Loucy (cell line): ENCODE results near the gene TRIM47.

Experiments used
- H2AFZ ChIP-seq: fragments of 200-600 bp; sonication (generic); 2 replicates; pipeline ENCODE4 v1.6.0; 2016; ENCODE audit warnings: antibody characterized with exemption, mild to moderate bottlenecking, low read length, moderate library complexity
- H3F3A ChIP-seq: fragments of 200-600 bp; 2 replicates; pipeline ENCODE4 v1.6.0; 2016; ENCODE audit warnings: antibody characterized with exemption, low read depth, mild to moderate bottlenecking
- H3K27me3 ChIP-seq: fragments of 200-600 bp; sonication (generic); 2 replicates; pipeline ENCODE4 v1.6.1; 2014; ENCODE audit warnings: low read length, mild to moderate bottlenecking; ENCODE audit not compliant: insufficient read depth, poor library complexity, severe bottlenecking
- H3K36me3 ChIP-seq: fragments of 200-600 bp; sonication (generic); 2 replicates; pipeline ENCODE4 v1.6.1; 2016; ENCODE audit warnings: low read length; ENCODE audit not compliant: insufficient read depth
- H3K4me1 ChIP-seq: fragments of 200-600 bp; sonication (generic); 2 replicates; pipeline ENCODE4 v1.5.1; 2014; ENCODE audit warnings: low read length, mild to moderate bottlenecking; ENCODE audit not compliant: insufficient read depth, poor library complexity, severe bottlenecking
- H3K4me2 ChIP-seq: fragments of 200-600 bp; sonication (generic); 2 replicates; pipeline ENCODE4 v1.6.0; 2014; ENCODE audit warnings: antibody characterized with exemption, low read length, low read depth, mild to moderate bottlenecking; ENCODE audit not compliant: poor library complexity, severe bottlenecking
- H3K4me3 ChIP-seq: fragments of 200-600 bp; sonication (generic); 2 replicates; pipeline ENCODE4 v1.5.1; 2014; ENCODE audit warnings: low read length, mild to moderate bottlenecking, mixed read lengths; ENCODE audit not compliant: poor library complexity, severe bottlenecking
- H3K79me2 ChIP-seq: fragments of 200-600 bp; sonication (generic); 2 replicates; pipeline ENCODE4 v1.6.1; 2014; ENCODE audit warnings: low read length; ENCODE audit not compliant: insufficient read depth
- H3K9ac ChIP-seq: fragments of 200-600 bp; sonication (generic); 2 replicates; pipeline ENCODE4 v1.6.0; 2014; ENCODE audit warnings: mild to moderate bottlenecking, low read depth, low read length, moderate library complexity; ENCODE audit not compliant: poor library complexity, severe bottlenecking
- H3K9me2 ChIP-seq: fragments of 200-600 bp; sonication (generic); replicated peaks from 2 replicates; pipeline ENCODE4 v1.6.1; 2016; ENCODE audit warnings: low read depth, low read length, mixed read lengths
- H3K9me3 ChIP-seq: fragments of 200-600 bp; sonication (generic); 2 replicates; pipeline ENCODE4 v1.6.1; 2014; ENCODE audit warnings: mild to moderate bottlenecking, antibody characterized with exemption, low read length, low read depth; ENCODE audit not compliant: insufficient read depth
- H4K20me1 ChIP-seq: fragments of 200-600 bp; sonication (generic); 2 replicates; pipeline ENCODE4 v1.6.0; 2014; ENCODE audit warnings: antibody characterized with exemption, low read length, mild to moderate bottlenecking; ENCODE audit not compliant: insufficient read depth, poor library complexity, severe bottlenecking
- CTCF ChIP-seq: fragments of 200-600 bp; sonication (generic); conservative IDR thresholded peaks from 2 replicates; pipeline ENCODE4 v1.5.1; 2014; ENCODE audit warnings: mild to moderate bottlenecking, antibody characterized with exemption, low read length
- EZH2phosphoT487 ChIP-seq: fragments of 200-600 bp; IDR thresholded peaks from 2 replicates; pipeline ENCODE4 v1.6.1; 2018; ENCODE audit warnings: antibody characterized with exemption, mild to moderate bottlenecking, moderate library complexity, borderline replicate concordance

Gene TRIM47

DNA sequence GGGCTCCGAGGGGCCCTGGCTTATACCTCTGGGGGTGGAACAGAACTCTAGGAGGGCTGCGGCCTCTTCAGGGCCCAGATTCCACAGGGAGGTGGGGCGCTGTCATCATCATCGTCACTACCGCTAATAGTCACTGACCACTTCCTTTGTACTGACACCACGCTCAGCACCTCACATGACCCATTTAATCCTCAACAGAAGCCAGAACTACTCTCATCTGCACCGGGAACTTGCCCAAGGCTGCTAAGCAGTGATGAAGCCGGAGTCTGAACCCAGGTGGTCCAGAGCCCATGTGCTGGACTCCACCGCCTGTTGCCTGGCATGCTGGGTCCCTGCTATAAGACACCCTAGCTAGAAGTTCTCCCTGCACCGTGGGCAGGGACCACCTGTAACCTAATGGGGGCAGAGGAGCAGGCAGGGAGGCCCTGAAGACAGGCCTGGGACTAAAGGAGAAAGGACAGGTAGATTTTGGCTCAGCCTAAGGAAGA is 46.2 kb downstream of the TRIM47 start:
- H3K9me2 ChIP-seq, result no peaks in the 10 kb centered on the region
- H3K4me2 ChIP-seq, result peak overlapping the region; percentile 50
- no peaks in the 10 kb centered on the region for H3F3A ChIP-seq
- H3K4me3 ChIP-seq, result peak overlapping the region; percentile 27
- no peaks in the 10 kb centered on the region for H3K27me3 ChIP-seq
- H3K4me1 ChIP-seq, result peaks cover 21% of the 10 kb centered on the region
- peaks cover 41% of the 10 kb centered on the region for H4K20me1 ChIP-seq
- H3K36me3 ChIP-seq, result peaks cover 60% of the 10 kb centered on the region; the same call in 1 of the 2 replicates
- peak overlapping the region; percentile 38 for H3K9ac ChIP-seq
- TF ChIP-seq EZH2phosphoT487 (no peak), CTCF (no peak)
- H3K9me3 ChIP-seq, result no peaks in the 10 kb centered on the region
- H2AFZ ChIP-seq, result no peak overlapping the region
- H3K79me2 ChIP-seq, result peaks cover 4% of the 10 kb centered on the region; the same call in 1 of the 2 replicates

GRCh38 chr17:75831032-75831571 is 47.3 kb downstream of the TRIM47 start:
- no peaks in the 10 kb centered on the region for H3K27me3 ChIP-seq
- H3K9ac ChIP-seq, result no peak overlapping the region
- H3K4me3 ChIP-seq, result no peak overlapping the region
- peaks cover 54% of the 10 kb centered on the region; the same call in 1 of the 2 replicates for H3K36me3 ChIP-seq
- peaks cover 24% of the 10 kb centered on the region for H3K4me1 ChIP-seq
- H4K20me1 ChIP-seq, result peaks cover 37% of the 10 kb centered on the region
- no peaks in the 10 kb centered on the region for H3F3A ChIP-seq
- H2AFZ ChIP-seq, result no peak overlapping the region
- H3K9me3 ChIP-seq, result no peaks in the 10 kb centered on the region
- no peaks in the 10 kb centered on the region for H3K9me2 ChIP-seq
- H3K4me2 ChIP-seq, result no peak overlapping the region
- TF ChIP-seq CTCF (no peak), EZH2phosphoT487 (no peak)
- peaks cover 4% of the 10 kb centered on the region; the same call in 1 of the 2 replicates for H3K79me2 ChIP-seq

DNA sequence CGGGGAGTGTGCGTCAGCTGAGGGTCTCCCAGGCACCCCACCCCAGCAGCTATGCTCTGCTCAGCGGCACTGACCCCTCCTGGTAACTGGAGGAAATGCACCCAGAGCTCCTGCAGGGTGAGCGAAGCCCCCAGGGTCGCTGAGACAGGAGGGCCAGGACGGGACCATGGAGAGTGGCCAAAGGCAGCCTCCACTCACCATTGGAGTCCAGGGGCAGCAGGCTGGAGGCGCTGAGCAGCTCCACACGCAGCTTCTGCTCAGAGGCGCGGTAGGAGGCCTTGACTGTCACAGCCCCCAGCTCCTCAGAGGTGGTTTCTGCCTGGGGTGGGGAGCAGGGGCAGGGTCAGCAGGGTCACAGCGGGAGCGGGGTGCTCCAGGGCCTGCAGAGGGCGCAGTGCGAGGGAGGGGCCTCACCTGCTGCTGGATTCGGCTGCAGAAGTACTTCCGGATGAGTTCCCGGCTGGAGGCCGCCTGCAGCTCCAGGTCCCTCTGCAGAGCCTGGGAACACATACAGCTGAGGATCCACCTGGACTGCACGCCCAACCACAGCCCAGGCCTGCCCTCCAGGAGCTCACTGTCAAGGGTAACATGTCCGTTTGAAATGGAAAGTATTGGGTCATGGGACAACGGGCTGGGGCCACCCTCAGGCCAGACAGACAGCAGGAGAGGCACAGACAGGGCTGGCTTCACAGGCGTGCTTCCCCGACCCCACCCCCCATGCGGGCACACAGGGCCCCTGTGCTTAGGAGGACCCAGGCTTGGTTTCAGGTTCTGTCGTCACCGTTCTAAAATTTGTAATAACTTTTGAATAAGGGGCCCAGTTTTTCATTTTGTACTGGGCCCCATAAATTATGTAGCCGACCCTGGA is 48.0 kb downstream of the TRIM47 start:
- peaks cover 4% of the 10 kb centered on the region; the same call in 1 of the 2 replicates for H3K79me2 ChIP-seq
- H3K4me3 ChIP-seq, result no peak overlapping the region
- peaks cover 52% of the 10 kb centered on the region; the same call in 1 of the 2 replicates for H3K36me3 ChIP-seq
- H3K9me2 ChIP-seq, result no peaks in the 10 kb centered on the region
- no peaks in the 10 kb centered on the region for H3K27me3 ChIP-seq
- TF ChIP-seq CTCF, result peak; percentile 74
- TF ChIP-seq EZH2phosphoT487, result no peak
- no peak overlapping the region for H2AFZ ChIP-seq
- no peaks in the 10 kb centered on the region for H3F3A ChIP-seq
- H3K9ac ChIP-seq, result no peak overlapping the region
- H3K9me3 ChIP-seq, result no peaks in the 10 kb centered on the region
- H3K4me2 ChIP-seq, result no peak overlapping the region
- H4K20me1 ChIP-seq, result peaks cover 33% of the 10 kb centered on the region
- H3K4me1 ChIP-seq, result peaks cover 24% of the 10 kb centered on the region
